GM12865 (cell line): ENCODE results near the gene AGPAT4.

Experiments
- DNase-seq: peaks from one replicate; pipeline ENCODE4 v3.0.0; 2010; ENCODE audit warnings: low read depth
- H3K4me3 ChIP-seq: 2 replicates; pipeline ENCODE4 v1.5.1; 2011; ENCODE audit warnings: mild to moderate bottlenecking, low read depth, low read length, control low read depth
- CTCF ChIP-seq: IDR thresholded peaks from 2 replicates; pipeline ENCODE4 v1.5.1; 2011; ENCODE audit warnings: low read length, control low read depth, low read depth, inconsistent platforms; ENCODE audit not compliant: insufficient read depth; ENCODE audit errors: missing control alignments

AGPAT4 gene

GRCh38 chr6:161255518-161255917 is 18.3 kb downstream of the AGPAT4 start:
- no peak overlapping the region for H3K4me3 ChIP-seq
- no peak for TF ChIP-seq CTCF
- DNase-seq, result no peak

- no peak for TF ChIP-seq CTCF
- no peak for DNase-seq
Observed at GRCh38 chr6:161254464-161255253, 19.2 kb downstream of the AGPAT4 start.

DNA sequence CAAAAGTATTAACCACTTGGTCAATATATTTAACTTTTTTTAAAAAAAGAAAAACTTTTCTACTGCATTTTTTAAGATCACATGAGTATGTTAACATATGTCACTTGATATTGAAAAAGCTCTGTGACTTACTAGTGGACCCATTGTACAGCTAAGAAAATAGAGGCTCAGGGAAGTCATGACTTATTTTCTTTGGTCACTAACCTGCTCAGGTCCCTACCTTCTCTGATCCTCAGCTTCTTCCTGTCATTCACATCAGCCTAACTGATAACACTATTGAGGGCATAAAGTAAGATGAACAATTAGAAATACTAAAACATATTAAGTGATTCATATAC is 19.8 kb downstream of the AGPAT4 start:
- TF ChIP-seq CTCF, result no peak
- no peak for DNase-seq

More at GRCh38 chr6:161254464-161255253, 19.2 kb downstream of the AGPAT4 start:
- no peak overlapping the region for H3K4me3 ChIP-seq

DNA sequence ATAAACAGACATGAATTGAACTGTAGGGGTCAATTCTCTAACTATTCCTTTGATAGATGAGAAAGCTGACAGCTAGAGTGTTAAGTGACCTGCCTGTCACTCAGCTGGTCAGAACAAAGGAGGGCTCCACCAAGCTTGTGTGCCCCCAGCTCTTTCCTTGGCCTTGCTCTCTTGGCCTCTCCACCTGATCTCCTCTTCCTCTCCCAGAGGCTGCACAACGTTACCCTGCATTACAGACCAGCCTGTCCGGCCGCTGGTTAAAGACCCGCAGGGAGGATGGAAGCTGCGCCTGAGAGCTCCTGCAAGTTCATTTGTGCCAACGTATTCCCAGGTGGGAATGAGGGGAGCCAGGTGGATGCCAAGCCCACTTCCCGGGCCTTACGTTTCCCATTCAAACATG is 22.5 kb downstream of the AGPAT4 start:
- DNase-seq, result no peak
- TF ChIP-seq CTCF, result no peak
- H3K4me3 ChIP-seq, result no peak overlapping the region

More for the DNA sequence above, 19.8 kb downstream of the AGPAT4 start:
- H3K4me3 ChIP-seq, result no peak overlapping the region

DNA sequence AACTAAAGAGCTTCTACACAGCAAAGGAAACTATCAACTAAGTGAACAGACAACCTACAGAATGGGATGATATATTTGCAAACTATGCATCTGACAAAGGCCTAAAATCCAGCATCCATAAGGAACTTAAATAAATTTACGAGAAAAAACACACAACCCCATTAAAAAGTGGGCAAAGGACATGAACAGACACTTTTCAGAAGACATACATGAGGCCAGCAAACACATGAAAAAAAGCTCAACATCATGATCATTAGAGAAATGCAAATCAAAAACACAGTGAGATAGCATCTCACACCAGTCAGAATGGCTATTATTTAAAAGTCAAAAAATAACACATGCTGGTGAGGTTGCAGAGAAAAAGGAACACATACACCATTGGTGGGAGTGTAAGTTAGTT is 24.5 kb downstream of the AGPAT4 start:
- TF ChIP-seq CTCF, result no peak
- DNase-seq, result no peak
- no peak overlapping the region for H3K4me3 ChIP-seq

GRCh38 chr6:161246725-161247124 is 27.1 kb downstream of the AGPAT4 start:
- no peak for TF ChIP-seq CTCF
- DNase-seq, result no peak
- H3K4me3 ChIP-seq, result no peak overlapping the region

GRCh38 chr6:161245363-161245762 is 28.5 kb downstream of the AGPAT4 start:
- TF ChIP-seq CTCF, result no peak
- no peak for DNase-seq
- H3K4me3 ChIP-seq, result no peak overlapping the region
